ENCODE measurements around the gene PTPA. TPM values are rescaled to one million over a fixed set of nuclear protein-coding genes. Genes with fewer than 3 reads are reported as not detected.
"Not testable (repeated sequence)": the region's sequence is repeated elsewhere in the genome, so short reads cannot be mapped to it uniquely, and the experiment has no call there.

Gene PTPA
- total RNA-seq, 1 donor, result 20.0 TPM

GRCh38 chr9:129194221-129194620 lies 83.0 kb downstream of the PTPA start:
- no peak overlapping the region for H3K4me3 ChIP-seq (ENCODE audit: low read length)
- peaks cover 4% of the 10 kb centered on the region for H3K4me1 ChIP-seq (ENCODE audit: insufficient read depth, low read length)
- H3K27me3 ChIP-seq (ENCODE audit: insufficient read depth, low read length), result no peaks in the 10 kb centered on the region
- H3K9me3 ChIP-seq (ENCODE audit: low read depth, low read length), result no peaks in the 10 kb centered on the region

GRCh38 chr9:129195606-129196005 lies 84.4 kb downstream of the PTPA start:
- peaks cover 4% of the 10 kb centered on the region for H3K4me1 ChIP-seq (ENCODE audit: insufficient read depth, low read length)

GRCh38 chr9:129197045-129197444 lies 85.8 kb downstream of the PTPA start:
- H3K9me3 ChIP-seq (ENCODE audit: low read depth, low read length); H3K4me1 ChIP-seq (ENCODE audit: insufficient read depth, low read length); H3K27me3 ChIP-seq (ENCODE audit: insufficient read depth, low read length); H3K4me3 ChIP-seq (ENCODE audit: low read length): not testable (repeated sequence)

More at GRCh38 chr9:129195606-129196005, 84.4 kb downstream of the PTPA start:
- no peaks in the 10 kb centered on the region for H3K27me3 ChIP-seq (ENCODE audit: insufficient read depth, low read length)
- no peak overlapping the region for H3K4me3 ChIP-seq (ENCODE audit: low read length)
- no peaks in the 10 kb centered on the region for H3K9me3 ChIP-seq (ENCODE audit: low read depth, low read length)

GRCh38 chr9:129197978-129198318 lies 86.7 kb downstream of the PTPA start:
- Histone ChIP-seq H3K9me3 (ENCODE audit: low read depth, low read length) (no peaks in the 10 kb centered on the region), H3K4me3 (ENCODE audit: low read length) (no peak overlapping the region), H3K4me1 (ENCODE audit: insufficient read depth, low read length) (peaks cover 8% of the 10 kb centered on the region), H3K27me3 (ENCODE audit: insufficient read depth, low read length) (no peaks in the 10 kb centered on the region)

Other genes with a start within 250 kb of the PTPA start
- gene KYAT1, start 229.5 kb upstream of the PTPA start, total RNA-seq, result 2.0 TPM
- 26.4 TPM for gene LRRC8A, start 229.3 kb upstream of the PTPA start, total RNA-seq
- gene PHYHD1, start 190.4 kb upstream of the PTPA start, total RNA-seq, result 0.73 TPM
- gene DOLK, start 163.8 kb upstream of the PTPA start, total RNA-seq, result 8.1 TPM
- gene NUP188, start 163.7 kb upstream of the PTPA start, total RNA-seq, result 34.9 TPM
- 37.0 TPM for gene SH3GLB2, start 83.1 kb upstream of the PTPA start, total RNA-seq
- 22.7 TPM for gene MIGA2, start 74.8 kb upstream of the PTPA start, total RNA-seq
- 1.9 TPM for gene DOLPP1, start 30.3 kb upstream of the PTPA start, total RNA-seq
- 11.6 TPM for gene CRAT, start 622 bp upstream of the PTPA start, total RNA-seq
- gene IER5L, start 66.8 kb downstream of the PTPA start, total RNA-seq, result 13.2 TPM